Nephron (organoid): ENCODE data around the gene GUCD1.
A peak's percentile ranks its signal among the peaks of the same experiment; 100 is the strongest.
"Not testable (repeated sequence)": the region's sequence is repeated elsewhere in the genome, so short reads cannot be mapped to it uniquely, and the experiment has no call there.

Source experiments
- H3K27ac Mint-ChIP-seq, 3 experiments: 2 replicates each; pipeline ENCODE4 v1.8.0; 2020; ENCODE audit warnings: mixed read lengths in 3 of 3, mild to moderate bottlenecking in 2 of 3, moderate library complexity in 1 of 3
- H3K27me3 Mint-ChIP-seq: 2 replicates; pipeline ENCODE4 v1.8.0; 2021; ENCODE audit warnings: low read depth, mild to moderate bottlenecking, moderate library complexity, mixed read lengths
- H3K36me3 Mint-ChIP-seq: 2 replicates; pipeline ENCODE4 v1.8.0; 2020; ENCODE audit warnings: low read depth, mixed read lengths
- H3K4me1 Mint-ChIP-seq: 2 replicates; pipeline ENCODE4 v1.8.0; 2020; ENCODE audit warnings: mixed read lengths
- H3K4me3 Mint-ChIP-seq, 3 experiments: 2 replicates each; pipeline ENCODE4 v1.8.0; 2020; ENCODE audit warnings: mild to moderate bottlenecking in 3 of 3, mixed read lengths in 3 of 3, moderate library complexity in 2 of 3
- H3K9me3 Mint-ChIP-seq: 2 replicates; pipeline ENCODE4 v1.8.0; 2020; ENCODE audit warnings: mixed read lengths
- CTCF ChIP-seq, 3 experiments: fragments of 200-600 bp; sonication (generic); IDR thresholded peaks; one replicate each; pipeline ENCODE4 v1.5.0; 2021; ENCODE audit warnings: antibody characterized with exemption in 3 of 3; ENCODE audit not compliant: unreplicated experiment in 3 of 3

The GUCD1 gene

GRCh38 chr22:24599514-24599913 lies 44.6 kb upstream of the GUCD1 start:
- TF ChIP-seq CTCF (IDR thresholded peaks at IDR 0.05; ENCODE audit: unreplicated experiment in 3 of 3), result no peak
- Mint-ChIP-seq H3K27ac (peak overlapping the region in 2 of 3 experiments; percentile 28 to 54), H3K9me3 (no peaks in the 10 kb centered on the region), H3K36me3 (no peaks in the 10 kb centered on the region), H3K4me1 (peaks cover 22% of the 10 kb centered on the region), H3K27me3 (peaks cover 5% of the 10 kb centered on the region), H3K4me3 (no peak overlapping the region)

DNA sequence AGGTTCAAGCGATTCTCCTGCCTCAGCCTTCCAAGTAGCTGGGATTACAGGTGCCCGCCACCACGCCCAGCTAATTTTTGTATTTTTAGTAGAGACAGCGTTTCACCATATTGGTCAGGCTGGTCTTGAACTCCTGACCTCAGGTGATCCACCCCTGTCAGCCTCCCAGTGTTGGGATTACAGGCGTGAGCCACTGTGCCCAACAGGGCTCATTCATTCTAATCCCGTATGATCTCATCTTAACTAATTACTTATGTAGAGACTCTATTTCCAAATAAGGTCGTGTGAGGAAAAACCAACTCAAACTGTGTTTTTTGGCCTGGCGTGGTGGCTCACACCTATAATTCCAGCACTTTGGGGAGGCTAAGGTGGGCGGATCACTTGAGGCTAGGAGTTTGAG lies 42.1 kb upstream of the GUCD1 start:
- not testable (repeated sequence) for H3K9me3 Mint-ChIP-seq, H3K36me3 Mint-ChIP-seq, H3K27me3 Mint-ChIP-seq, H3K27ac Mint-ChIP-seq, H3K4me3 Mint-ChIP-seq
- peaks cover 21% of the 10 kb centered on the region for H3K4me1 Mint-ChIP-seq

DNA sequence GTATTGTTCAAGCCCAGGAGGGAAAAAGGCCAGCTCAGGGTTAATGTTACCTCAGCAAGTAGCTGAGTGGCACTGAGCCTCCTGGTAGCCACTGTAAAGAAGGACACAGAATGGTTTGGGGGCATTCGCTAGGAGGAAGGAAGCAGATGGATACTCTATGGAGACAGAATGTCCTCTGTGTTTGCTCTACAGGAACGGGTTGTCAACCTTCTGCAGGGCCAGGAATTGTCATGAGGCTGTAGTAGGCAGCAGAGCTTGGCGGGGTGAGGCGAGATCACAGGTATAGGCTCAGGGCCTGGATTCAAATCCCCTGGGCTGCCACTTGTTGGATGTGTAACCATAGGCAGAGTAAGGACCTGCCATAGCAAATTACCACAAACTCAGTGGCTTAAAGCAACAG lies 40.9 kb upstream of the GUCD1 start:
- Mint-ChIP-seq H3K36me3 (no peaks in the 10 kb centered on the region), H3K4me1 (peaks cover 21% of the 10 kb centered on the region), H3K27me3 (no peaks in the 10 kb centered on the region), H3K27ac (peak overlapping the region; percentile 12 to 93 (median 38)), H3K4me3 (no peak overlapping the region), H3K9me3 (no peaks in the 10 kb centered on the region)
- TF ChIP-seq CTCF (IDR thresholded peaks at IDR 0.05; ENCODE audit: unreplicated experiment in 3 of 3), result no peak

- peak overlapping the region in 1 of 3 experiments; percentile 34 for H3K4me3 Mint-ChIP-seq
- no peaks in the 10 kb centered on the region for H3K36me3 Mint-ChIP-seq
- no peaks in the 10 kb centered on the region for H3K27me3 Mint-ChIP-seq
- H3K9me3 Mint-ChIP-seq, result no peaks in the 10 kb centered on the region
- no peak for TF ChIP-seq CTCF (IDR thresholded peaks at IDR 0.05; ENCODE audit: unreplicated experiment in 3 of 3)
- H3K4me1 Mint-ChIP-seq, result peaks cover 21% of the 10 kb centered on the region
- H3K27ac Mint-ChIP-seq, result peak overlapping the region; percentile 51 to 95 (median 93)
Measured at GRCh38 chr22:24595228-24595627, 40.3 kb upstream of the GUCD1 start.

DNA sequence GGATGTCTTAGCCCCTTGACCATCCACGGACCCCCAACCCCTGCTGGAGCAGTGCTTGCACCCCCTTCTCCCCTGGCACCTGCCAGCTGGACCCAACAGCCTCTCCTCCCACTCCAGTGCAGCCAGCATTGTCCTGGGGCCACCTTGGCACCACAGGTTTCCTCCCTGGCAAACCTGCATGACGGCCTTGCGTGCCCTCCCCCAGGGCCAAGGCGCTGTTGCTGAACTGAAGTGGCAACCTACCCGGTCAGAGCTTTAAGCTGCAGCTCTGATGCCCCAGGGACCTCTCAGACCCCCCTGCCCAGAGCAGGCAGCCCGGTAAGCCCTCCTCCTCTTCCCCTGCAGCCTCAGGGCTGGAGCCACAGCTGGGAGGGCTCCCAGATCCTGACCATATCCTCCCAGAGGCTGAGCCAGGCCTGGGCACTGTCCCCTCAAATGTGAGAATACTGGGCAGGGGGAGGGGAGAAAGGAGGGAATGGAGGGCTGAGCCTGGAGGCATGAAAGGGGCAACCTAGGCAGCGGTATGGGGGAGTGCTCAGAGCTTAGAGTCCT lies 39.7 kb upstream of the GUCD1 start:
- Mint-ChIP-seq H3K36me3 (no peaks in the 10 kb centered on the region), H3K4me1 (peaks cover 21% of the 10 kb centered on the region), H3K27ac (peak overlapping the region; percentile 93 to 96 (median 95)), H3K9me3 (no peaks in the 10 kb centered on the region), H3K4me3 (peak overlapping the region; percentile 15 to 81 (median 78)), H3K27me3 (no peaks in the 10 kb centered on the region)
- TF ChIP-seq CTCF (IDR thresholded peaks at IDR 0.05; ENCODE audit: unreplicated experiment in 3 of 3), result no peak

- TF ChIP-seq CTCF (IDR thresholded peaks at IDR 0.05; ENCODE audit: unreplicated experiment in 3 of 3), result no peak
- H3K9me3 Mint-ChIP-seq, result no peaks in the 10 kb centered on the region
- no peaks in the 10 kb centered on the region for H3K27me3 Mint-ChIP-seq
- peak overlapping the region; percentile 81 to 87 (median 87) for H3K4me3 Mint-ChIP-seq
- H3K36me3 Mint-ChIP-seq, result no peaks in the 10 kb centered on the region
- H3K27ac Mint-ChIP-seq, result peak overlapping the region; percentile 93 to 96 (median 95)
- peaks cover 14% of the 10 kb centered on the region for H3K4me1 Mint-ChIP-seq
Measured at GRCh38 chr22:24593836-24594568, 39.1 kb upstream of the GUCD1 start.

DNA sequence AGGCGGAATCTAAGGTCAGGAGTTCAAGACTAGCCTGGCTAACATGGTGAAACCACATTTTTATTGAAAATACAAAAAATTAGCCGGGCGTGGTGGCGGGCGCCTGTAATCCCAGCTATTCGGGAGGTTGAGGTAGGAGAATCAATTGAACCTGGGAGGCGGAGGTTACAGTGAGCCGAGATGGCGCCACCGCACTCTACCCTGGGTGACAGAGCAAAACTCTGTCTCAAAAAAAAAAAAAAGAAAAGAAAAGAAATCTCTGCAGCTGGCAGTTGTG lies 38.6 kb upstream of the GUCD1 start:
- not testable (repeated sequence) for H3K36me3 Mint-ChIP-seq, H3K9me3 Mint-ChIP-seq, H3K27me3 Mint-ChIP-seq
- Mint-ChIP-seq H3K4me3 (peak overlapping the region; percentile 81 to 87 (median 87)), H3K27ac (peak overlapping the region; percentile 93 to 96 (median 95)), H3K4me1 (peaks cover 13% of the 10 kb centered on the region)
